GM23338 (cell line): Measurements from ENCODE around the gene C11orf52. TPM values are rescaled to one million over a fixed set of nuclear protein-coding genes. Genes with fewer than 3 reads are reported as not detected.

Experiments
- ATAC-seq: fragments of 200-7000 bp; cut with Tn5 transposase; 3 replicates; pipeline ENCODE4 v1.9.1; 2020
- DNase-seq: peaks from one replicate; pipeline ENCODE4 v3.0.0-alpha.2; 2015; ENCODE audit warnings: low spot score
- H2AFZ ChIP-seq: fragments of 200-600 bp; sonication (generic); 2 replicates; pipeline ENCODE4 v1.8.0; 2016; ENCODE audit warnings: antibody characterized with exemption, mild to moderate bottlenecking, moderate library complexity
- H3F3A ChIP-seq: fragments of 200-600 bp; sonication (generic); replicated peaks from 2 replicates; pipeline ENCODE4 v1.8.0; 2017; ENCODE audit warnings: antibody characterized with exemption, mixed run types, low read depth
- H3K27ac ChIP-seq: fragments of 200-600 bp; sonication (generic); 2 replicates; pipeline ENCODE4 v1.6.1; 2016; ENCODE audit warnings: low read depth
- H3K27me3 ChIP-seq: fragments of 200-600 bp; sonication (generic); 2 replicates; pipeline ENCODE4 v1.8.0; 2016; ENCODE audit warnings: mild to moderate bottlenecking, mixed run types, moderate library complexity; ENCODE audit not compliant: insufficient read depth
- H3K36me3 ChIP-seq: fragments of 200-600 bp; sonication (generic); 2 replicates; pipeline ENCODE4 v1.8.0; 2016; ENCODE audit warnings: mild to moderate bottlenecking; ENCODE audit not compliant: insufficient read depth
- H3K4me1 ChIP-seq: fragments of 200-600 bp; sonication (generic); 2 replicates; pipeline ENCODE4 v1.8.0; 2016; ENCODE audit warnings: mild to moderate bottlenecking, moderate library complexity; ENCODE audit not compliant: insufficient read depth
- H3K4me2 ChIP-seq: fragments of 200-600 bp; sonication (generic); 2 replicates; pipeline ENCODE4 v1.7.1; 2017; ENCODE audit warnings: mixed run types
- H3K4me3 ChIP-seq: fragments of 200-600 bp; sonication (generic); 2 replicates; pipeline ENCODE4 v1.6.1; 2016; ENCODE audit warnings: mixed run types
- H3K79me2 ChIP-seq: fragments of 200-600 bp; sonication (generic); replicated peaks from 2 replicates; pipeline ENCODE4 v1.8.0; 2017; ENCODE audit warnings: mild to moderate bottlenecking; ENCODE audit not compliant: insufficient read depth
- H3K9me2 ChIP-seq: fragments of 200-600 bp; sonication (generic); 2 replicates; pipeline ENCODE4 v1.8.0; 2017; ENCODE audit not compliant: insufficient read depth
- H4K20me1 ChIP-seq: fragments of 200-600 bp; sonication (generic); replicated peaks from 2 replicates; pipeline ENCODE4 v1.8.0; 2017; ENCODE audit warnings: mild to moderate bottlenecking; ENCODE audit not compliant: insufficient read depth
- H3K27ac Mint-ChIP-seq: 2 replicates; pipeline ENCODE4 v1.8.0; 2020; ENCODE audit warnings: inconsistent platforms, mild to moderate bottlenecking, moderate library complexity, mixed read lengths
- H3K27me3 Mint-ChIP-seq: 3 replicates; pipeline ENCODE4 v1.8.0; 2022; ENCODE audit warnings: low read depth, mild to moderate bottlenecking, moderate library complexity, mixed read lengths, inconsistent platforms; ENCODE audit not compliant: insufficient read depth, poor library complexity
- H3K36me3 Mint-ChIP-seq: 3 replicates; pipeline ENCODE4 v1.8.0; 2021; ENCODE audit warnings: low read depth, mild to moderate bottlenecking, inconsistent platforms, moderate library complexity, mixed read lengths
- H3K4me1 Mint-ChIP-seq: 3 replicates; pipeline ENCODE4 v1.8.0; 2020; ENCODE audit warnings: mild to moderate bottlenecking, inconsistent platforms, mixed read lengths
- H3K4me3 Mint-ChIP-seq: 3 replicates; pipeline ENCODE4 v1.8.0; 2021; ENCODE audit warnings: moderate library complexity, mild to moderate bottlenecking, inconsistent platforms, mixed read lengths
- H3K9me3 Mint-ChIP-seq: 3 replicates; pipeline ENCODE4 v1.8.0; 2020; ENCODE audit warnings: moderate library complexity, mild to moderate bottlenecking, inconsistent platforms, mixed read lengths
- CREB1 ChIP-seq: fragments of 250-450 bp; sonication (Bioruptor Pico); IDR thresholded peaks from 2 replicates; pipeline ENCODE4 v1.5.0; 2020; ENCODE audit warnings: low read depth, mild to moderate bottlenecking, moderate library complexity
- EZH2 ChIP-seq: fragments of 200-600 bp; sonication (generic); IDR thresholded peaks from one replicate; pipeline ENCODE4 v1.8.0; 2017; ENCODE audit warnings: antibody characterized with exemption, mild to moderate bottlenecking, low read depth; ENCODE audit not compliant: unreplicated experiment
- EZH2phosphoT487 ChIP-seq: fragments of 200-600 bp; sonication (generic); IDR thresholded peaks from one replicate; pipeline ENCODE4 v1.8.1; 2018; ENCODE audit warnings: antibody characterized with exemption; ENCODE audit not compliant: unreplicated experiment
- JUNB ChIP-seq: IDR thresholded peaks from one replicate; pipeline ENCODE4 v1.6.1; 2016; ENCODE audit warnings: antibody characterized with exemption; ENCODE audit not compliant: unreplicated experiment
- NANOG ChIP-seq: IDR thresholded peaks from 2 replicates; pipeline ENCODE4 v1.6.1; 2016; ENCODE audit warnings: antibody characterized with exemption, borderline replicate concordance
- POLR2AphosphoS5 ChIP-seq: IDR thresholded peaks from 2 replicates; pipeline ENCODE4 v1.6.1; 2016; ENCODE audit warnings: antibody characterized with exemption, low read depth
- STAT1 ChIP-seq: IDR thresholded peaks from one replicate; pipeline ENCODE4 v1.6.1; 2016; ENCODE audit warnings: antibody characterized with exemption; ENCODE audit not compliant: unreplicated experiment
- ZNF331 ChIP-seq: fragments of 250-450 bp; sonication (Bioruptor Pico); IDR thresholded peaks from 2 replicates; pipeline ENCODE4 v1.5.0; 2020; ENCODE audit warnings: low read depth, mild to moderate bottlenecking, moderate library complexity
- polyA plus RNA-seq: library from polyadenylated mRNA; unstranded; fragments of >200 nt; fragmentation: Nextera tagmentation; extraction: Ambion mirVana; gene quantifications from 2 replicates; pipeline ENCODE4 v1.2.1, GENCODE V29; 2016
- total RNA-seq: library from RNA; depleted of rRNA; stranded (reverse); fragments of >200 nt; shearing (Covaris generic); gene quantifications from 2 replicates; pipeline ENCODE4 v1.2.3, GENCODE V29; 2014
- TF ChIP-seq, protein P1 (sequence below): IDR thresholded peaks from one replicate; pipeline ENCODE4 v1.6.1; 2018; ENCODE audit warnings: antibody characterized with exemption; ENCODE audit not compliant: unreplicated experiment
- TF ChIP-seq, protein P2 (sequence below): IDR thresholded peaks from 2 replicates; pipeline ENCODE4 v1.6.1; 2016; ENCODE audit warnings: antibody characterized with exemption
- TF ChIP-seq, protein P3 (sequence below), 2 experiments: fragments of 200-600 bp in 1 of 2; sonication (generic) in 1 of 2; conservative IDR thresholded peaks; 2 replicates each; pipeline versions ENCODE4 v1.5.1 to v1.6.1; 2016 to 2017; ENCODE audit warnings: antibody characterized with exemption in 2 of 2, low read depth in 2 of 2, mild to moderate bottlenecking in 2 of 2, moderate library complexity in 1 of 2

C11orf52 gene
- total and polyA plus RNA-seq, 2 experiments from 2014 or later: 1.0 to 4.1 TPM

DNA sequence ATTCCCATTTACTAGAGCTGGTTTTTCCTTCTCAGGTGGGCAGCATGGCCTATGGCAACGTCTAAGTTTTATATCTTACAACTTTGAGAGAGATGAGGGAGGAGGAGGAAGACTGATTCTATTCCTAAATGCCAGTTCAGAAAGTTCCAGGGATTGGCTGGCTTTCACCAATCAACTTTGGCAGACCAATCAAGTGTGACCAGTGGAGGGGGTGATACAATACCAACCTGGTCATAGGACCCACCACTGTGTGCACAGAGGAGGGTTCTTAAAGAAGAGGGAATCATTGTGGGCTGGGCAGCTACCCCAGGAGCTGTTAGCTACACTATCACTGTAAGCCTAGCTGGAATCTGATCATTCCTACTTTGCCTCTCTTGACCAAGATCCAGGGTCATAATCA, 26.5 kb downstream of the C11orf52 start:
- peak; percentile 55 for ATAC-seq
- H3K27ac ChIP-seq: no peak overlapping the region
- no peaks in the 10 kb centered on the region for H3K36me3 ChIP-seq
- peaks cover 3% of the 10 kb centered on the region for H3K27me3 Mint-ChIP-seq
- H3K36me3 Mint-ChIP-seq: no peaks in the 10 kb centered on the region; the same call in 2 of the 3 replicates
- no peaks in the 10 kb centered on the region for H3K9me2 ChIP-seq
- H3K4me1 ChIP-seq: no peaks in the 10 kb centered on the region
- peaks cover 13% of the 10 kb centered on the region; the same call in 2 of the 3 replicates for H3K4me1 Mint-ChIP-seq
- DNase-seq: no peak
- H3K4me3 ChIP-seq: no peak overlapping the region
- no peaks in the 10 kb centered on the region for H3F3A ChIP-seq
- H3K4me2 ChIP-seq: no peak overlapping the region
- H3K79me2 ChIP-seq: peaks cover 6% of the 10 kb centered on the region; the same call in 1 of the 2 replicates
- H4K20me1 ChIP-seq: no peaks in the 10 kb centered on the region; the same call in 1 of the 2 replicates
- H3K4me3 Mint-ChIP-seq: no peak overlapping the region
- H3K27ac Mint-ChIP-seq: no peak overlapping the region
- H2AFZ ChIP-seq: no peak overlapping the region
- no peak for TF ChIP-seq EZH2phosphoT487
- TF ChIP-seq, protein P1, sequence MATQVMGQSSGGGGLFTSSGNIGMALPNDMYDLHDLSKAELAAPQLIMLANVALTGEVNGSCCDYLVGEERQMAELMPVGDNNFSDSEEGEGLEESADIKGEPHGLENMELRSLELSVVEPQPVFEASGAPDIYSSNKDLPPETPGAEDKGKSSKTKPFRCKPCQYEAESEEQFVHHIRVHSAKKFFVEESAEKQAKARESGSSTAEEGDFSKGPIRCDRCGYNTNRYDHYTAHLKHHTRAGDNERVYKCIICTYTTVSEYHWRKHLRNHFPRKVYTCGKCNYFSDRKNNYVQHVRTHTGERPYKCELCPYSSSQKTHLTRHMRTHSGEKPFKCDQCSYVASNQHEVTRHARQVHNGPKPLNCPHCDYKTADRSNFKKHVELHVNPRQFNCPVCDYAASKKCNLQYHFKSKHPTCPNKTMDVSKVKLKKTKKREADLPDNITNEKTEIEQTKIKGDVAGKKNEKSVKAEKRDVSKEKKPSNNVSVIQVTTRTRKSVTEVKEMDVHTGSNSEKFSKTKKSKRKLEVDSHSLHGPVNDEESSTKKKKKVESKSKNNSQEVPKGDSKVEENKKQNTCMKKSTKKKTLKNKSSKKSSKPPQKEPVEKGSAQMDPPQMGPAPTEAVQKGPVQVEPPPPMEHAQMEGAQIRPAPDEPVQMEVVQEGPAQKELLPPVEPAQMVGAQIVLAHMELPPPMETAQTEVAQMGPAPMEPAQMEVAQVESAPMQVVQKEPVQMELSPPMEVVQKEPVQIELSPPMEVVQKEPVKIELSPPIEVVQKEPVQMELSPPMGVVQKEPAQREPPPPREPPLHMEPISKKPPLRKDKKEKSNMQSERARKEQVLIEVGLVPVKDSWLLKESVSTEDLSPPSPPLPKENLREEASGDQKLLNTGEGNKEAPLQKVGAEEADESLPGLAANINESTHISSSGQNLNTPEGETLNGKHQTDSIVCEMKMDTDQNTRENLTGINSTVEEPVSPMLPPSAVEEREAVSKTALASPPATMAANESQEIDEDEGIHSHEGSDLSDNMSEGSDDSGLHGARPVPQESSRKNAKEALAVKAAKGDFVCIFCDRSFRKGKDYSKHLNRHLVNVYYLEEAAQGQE: no peak
- TF ChIP-seq, protein P2, sequence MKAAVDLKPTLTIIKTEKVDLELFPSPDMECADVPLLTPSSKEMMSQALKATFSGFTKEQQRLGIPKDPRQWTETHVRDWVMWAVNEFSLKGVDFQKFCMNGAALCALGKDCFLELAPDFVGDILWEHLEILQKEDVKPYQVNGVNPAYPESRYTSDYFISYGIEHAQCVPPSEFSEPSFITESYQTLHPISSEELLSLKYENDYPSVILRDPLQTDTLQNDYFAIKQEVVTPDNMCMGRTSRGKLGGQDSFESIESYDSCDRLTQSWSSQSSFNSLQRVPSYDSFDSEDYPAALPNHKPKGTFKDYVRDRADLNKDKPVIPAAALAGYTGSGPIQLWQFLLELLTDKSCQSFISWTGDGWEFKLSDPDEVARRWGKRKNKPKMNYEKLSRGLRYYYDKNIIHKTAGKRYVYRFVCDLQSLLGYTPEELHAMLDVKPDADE: no peak
- TF ChIP-seq CREB1 (CRISPR knock-in tag): no peak
- TF ChIP-seq STAT1: no peak
- TF ChIP-seq EZH2: no peak
- no peak for TF ChIP-seq POLR2AphosphoS5
- no peak for TF ChIP-seq ZNF331
- TF ChIP-seq, protein P3, sequence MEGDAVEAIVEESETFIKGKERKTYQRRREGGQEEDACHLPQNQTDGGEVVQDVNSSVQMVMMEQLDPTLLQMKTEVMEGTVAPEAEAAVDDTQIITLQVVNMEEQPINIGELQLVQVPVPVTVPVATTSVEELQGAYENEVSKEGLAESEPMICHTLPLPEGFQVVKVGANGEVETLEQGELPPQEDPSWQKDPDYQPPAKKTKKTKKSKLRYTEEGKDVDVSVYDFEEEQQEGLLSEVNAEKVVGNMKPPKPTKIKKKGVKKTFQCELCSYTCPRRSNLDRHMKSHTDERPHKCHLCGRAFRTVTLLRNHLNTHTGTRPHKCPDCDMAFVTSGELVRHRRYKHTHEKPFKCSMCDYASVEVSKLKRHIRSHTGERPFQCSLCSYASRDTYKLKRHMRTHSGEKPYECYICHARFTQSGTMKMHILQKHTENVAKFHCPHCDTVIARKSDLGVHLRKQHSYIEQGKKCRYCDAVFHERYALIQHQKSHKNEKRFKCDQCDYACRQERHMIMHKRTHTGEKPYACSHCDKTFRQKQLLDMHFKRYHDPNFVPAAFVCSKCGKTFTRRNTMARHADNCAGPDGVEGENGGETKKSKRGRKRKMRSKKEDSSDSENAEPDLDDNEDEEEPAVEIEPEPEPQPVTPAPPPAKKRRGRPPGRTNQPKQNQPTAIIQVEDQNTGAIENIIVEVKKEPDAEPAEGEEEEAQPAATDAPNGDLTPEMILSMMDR (conservative IDR thresholded peaks at IDR 0.05; ENCODE audit: low read depth in 2 of 2): no peak
- H3K9me3 Mint-ChIP-seq: no peaks in the 10 kb centered on the region
- H3K27me3 ChIP-seq: no peaks in the 10 kb centered on the region

DNA sequence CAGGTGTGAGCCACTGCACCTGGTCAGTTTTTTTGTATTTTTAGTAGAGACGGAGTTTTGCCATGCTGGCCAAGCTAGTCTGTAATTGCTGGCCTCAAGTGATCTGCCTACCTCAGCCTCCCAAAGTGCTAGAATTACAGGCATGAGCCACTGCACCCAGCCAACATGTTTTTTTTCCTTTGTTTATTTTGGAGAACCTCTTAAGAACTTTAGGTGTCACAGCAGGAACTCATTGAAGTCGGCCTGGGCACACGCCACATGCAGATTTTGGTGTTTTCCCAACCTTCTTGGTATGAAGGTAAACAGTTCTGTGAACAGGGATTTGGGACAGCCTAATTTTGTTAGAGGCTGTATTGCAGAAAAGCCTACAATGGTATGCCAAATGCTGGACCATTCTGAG, 27.8 kb downstream of the C11orf52 start:
- no peaks in the 10 kb centered on the region for H3K36me3 ChIP-seq
- no peaks in the 10 kb centered on the region for H3K4me1 ChIP-seq
- no peak overlapping the region for H3K4me3 ChIP-seq
- H3K4me3 Mint-ChIP-seq: no peak overlapping the region
- no peaks in the 10 kb centered on the region for H3K9me2 ChIP-seq
- peaks cover 4% of the 10 kb centered on the region; the same call in 1 of the 3 replicates for H3K9me3 Mint-ChIP-seq
- no peak for DNase-seq
- peaks cover 3% of the 10 kb centered on the region; the same call in 2 of the 3 replicates for H3K36me3 Mint-ChIP-seq
- peaks cover 3% of the 10 kb centered on the region for H3K27me3 Mint-ChIP-seq
- ATAC-seq: no peak
- peak overlapping the region; percentile 20; the same call in 1 of the 2 replicates for H3K27ac ChIP-seq
- H3K4me2 ChIP-seq: no peak overlapping the region
- H2AFZ ChIP-seq: no peak overlapping the region
- H3K4me1 Mint-ChIP-seq: peaks cover 13% of the 10 kb centered on the region; the same call in 2 of the 3 replicates
- H3K27me3 ChIP-seq: no peaks in the 10 kb centered on the region
- H4K20me1 ChIP-seq: no peaks in the 10 kb centered on the region; the same call in 1 of the 2 replicates
- H3K79me2 ChIP-seq: no peaks in the 10 kb centered on the region
- no peak overlapping the region for H3K27ac Mint-ChIP-seq
- no peaks in the 10 kb centered on the region for H3F3A ChIP-seq
- TF ChIP-seq STAT1 (no peak), POLR2AphosphoS5 (no peak), JUNB (no peak), NANOG (no peak), CREB1 (CRISPR knock-in tag) (no peak), EZH2 (no peak), ZNF331 (no peak)
- TF ChIP-seq, protein P2: no peak
- TF ChIP-seq, protein P1: no peak
